HG02870 (cell line): ENCODE results near the gene LZIC.

ENCODE experiments used
- ATAC-seq: cut with Tn5 transposase; IDR thresholded peaks from one replicate; pipeline ENCODE4 v1.9.1; 2021; ENCODE audit warnings: mild to moderate bottlenecking, moderate library complexity; ENCODE audit not compliant: unreplicated experiment

LZIC gene

GRCh38 chr1:9887070-9887469, 56.1 kb downstream of the LZIC start:
- ATAC-seq = no peak

DNA sequence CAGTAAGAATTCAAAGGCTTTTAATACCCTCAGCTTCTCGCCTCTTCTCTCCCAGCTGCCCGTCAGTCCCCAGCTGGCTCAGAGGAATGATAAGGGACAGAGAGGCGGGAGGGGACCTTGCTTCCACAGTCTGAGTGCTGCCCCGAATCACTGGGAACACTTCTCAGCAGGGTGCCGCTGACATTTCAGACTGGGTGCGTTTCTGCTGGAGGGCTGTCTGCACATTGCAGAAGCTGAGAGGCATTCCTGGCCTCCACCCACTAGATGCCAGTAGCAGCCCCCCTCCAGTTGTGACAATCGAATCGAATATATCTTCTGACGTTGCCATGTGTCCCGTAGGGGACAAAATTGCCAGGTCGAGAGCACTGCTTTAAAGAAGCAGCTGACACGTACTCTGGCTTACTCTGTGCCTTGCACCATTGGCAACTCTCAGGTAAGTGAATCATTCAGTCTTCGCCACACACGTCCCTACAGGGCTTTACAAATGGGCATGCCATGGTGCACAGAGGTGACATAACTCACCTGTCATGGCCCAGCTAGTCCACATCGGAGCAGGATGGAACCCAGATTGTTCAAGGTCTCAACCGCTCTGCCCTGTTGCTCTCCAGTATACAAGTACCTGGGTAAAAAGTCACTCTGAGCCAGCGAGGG, 57.0 kb downstream of the LZIC start:
- ATAC-seq = no peak

- ATAC-seq = no peak
Measured at GRCh38 chr1:9884805-9885204, 58.4 kb downstream of the LZIC start.

DNA sequence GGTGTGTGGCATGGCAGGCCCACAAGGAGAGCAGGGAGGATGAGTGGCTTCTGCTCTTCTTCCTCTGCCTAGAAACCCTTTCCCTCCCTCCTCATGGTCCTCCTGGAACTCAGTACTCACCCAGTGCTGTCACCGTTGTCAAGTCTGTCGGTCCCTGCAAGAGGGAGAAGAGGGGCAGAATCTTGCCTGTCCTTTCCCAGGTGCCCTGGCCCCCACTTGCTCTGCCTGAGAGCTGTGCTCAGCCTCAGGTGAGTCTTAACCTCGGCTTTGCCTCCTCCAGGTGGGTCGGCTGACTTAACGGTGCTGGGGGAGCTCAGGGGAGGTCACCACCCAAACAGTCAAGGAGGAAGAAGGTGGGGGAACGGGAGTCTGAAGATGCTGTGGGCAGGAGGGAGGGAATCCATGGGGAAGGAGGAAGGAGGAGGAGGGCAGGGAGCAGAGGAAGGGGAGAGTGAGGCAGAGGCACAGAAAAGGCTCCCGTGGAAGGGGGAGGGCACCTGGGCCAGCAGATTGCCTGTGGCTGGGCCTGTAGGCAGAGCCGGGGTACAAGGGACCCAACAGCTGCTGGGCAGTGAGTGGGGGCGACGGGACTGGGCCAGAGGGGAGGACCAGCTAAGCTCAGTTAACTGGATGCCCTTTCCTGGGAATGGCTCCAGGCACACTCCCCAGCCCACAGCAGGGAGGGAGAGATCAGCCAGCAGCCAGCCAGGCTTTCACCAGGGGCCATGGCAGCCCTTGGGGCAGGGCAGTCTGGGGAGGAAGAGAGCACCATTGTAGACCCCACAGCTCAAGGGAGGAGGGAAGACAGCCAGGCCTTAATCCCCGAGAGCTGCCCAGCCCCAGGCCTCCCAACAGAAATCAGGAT, 59.4 kb downstream of the LZIC start:
- no peak for ATAC-seq

- ATAC-seq = no peak
Measured at GRCh38 chr1:9882945-9883303, 60.3 kb downstream of the LZIC start.

DNA sequence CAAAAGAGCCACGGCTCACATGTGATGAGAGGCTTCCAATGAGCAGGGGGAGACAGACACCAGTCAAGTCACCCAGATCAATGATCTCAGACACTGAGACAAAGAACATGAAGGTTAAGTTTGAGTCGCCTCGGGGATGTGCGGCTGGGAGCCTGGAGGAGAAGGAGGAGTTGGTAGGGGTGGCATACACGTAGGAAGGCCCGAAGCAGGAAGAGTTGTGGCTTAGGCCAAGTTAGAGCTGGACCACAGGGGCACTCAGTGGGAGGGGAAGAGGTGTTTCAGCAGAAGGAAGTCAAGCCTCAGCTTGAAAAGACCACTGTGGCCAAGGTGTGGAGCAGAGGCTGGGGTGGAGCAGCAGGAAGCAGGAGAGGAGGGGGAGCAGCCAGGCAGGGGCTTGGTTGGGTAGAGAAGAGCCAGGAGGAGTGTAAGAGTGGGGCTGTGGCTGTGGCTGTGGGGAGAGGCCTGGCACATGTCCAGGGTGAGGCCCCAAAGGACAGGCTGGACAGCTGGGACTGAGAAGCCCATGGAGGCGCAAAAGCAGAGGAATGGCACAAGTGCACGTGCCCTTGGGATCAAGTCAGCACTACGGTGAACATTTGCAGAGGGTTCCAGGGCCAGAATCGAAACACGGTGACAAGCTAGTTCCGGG, 60.8 kb downstream of the LZIC start:
- no peak for ATAC-seq

DNA sequence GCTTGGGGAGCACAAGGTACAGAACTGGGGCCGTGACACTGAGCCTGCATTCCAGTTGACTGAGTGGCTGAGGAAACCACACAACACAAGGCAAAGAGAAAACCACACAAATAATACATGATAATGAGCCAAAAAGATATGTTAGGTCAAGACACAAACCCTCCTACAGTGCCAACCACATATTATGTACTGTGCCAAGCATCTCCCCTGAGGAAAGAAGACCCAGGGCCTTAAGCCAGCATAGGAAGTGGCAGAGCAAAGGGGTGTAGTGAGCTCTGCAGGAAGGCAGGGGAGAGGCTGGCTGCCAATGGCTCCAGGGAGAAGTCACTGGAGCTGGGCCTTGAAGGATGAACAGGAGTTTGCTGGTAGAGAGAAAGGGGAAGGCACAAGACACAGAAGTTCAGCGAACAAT, 61.3 kb downstream of the LZIC start:
- no peak for ATAC-seq
